Inferior parietal cortex (tissue), 1 donor: ENCODE measurements around the gene UTS2B.
"Not testable (repeated sequence)": the region's sequence is repeated elsewhere in the genome, so short reads cannot be mapped to it uniquely, and the experiment has no call there.

Experiments used
- DNase-seq: peaks from one replicate; pipeline ENCODE4 v3.0.0-alpha.2; 2016; ENCODE audit errors: extremely low spot score

The UTS2B gene

GRCh38 chr3:191280111-191280510 lies 50.2 kb downstream of the UTS2B start:
- no peak for DNase-seq

- no peak for DNase-seq
Observed at GRCh38 chr3:191275751-191276150, 54.6 kb downstream of the UTS2B start.

DNA sequence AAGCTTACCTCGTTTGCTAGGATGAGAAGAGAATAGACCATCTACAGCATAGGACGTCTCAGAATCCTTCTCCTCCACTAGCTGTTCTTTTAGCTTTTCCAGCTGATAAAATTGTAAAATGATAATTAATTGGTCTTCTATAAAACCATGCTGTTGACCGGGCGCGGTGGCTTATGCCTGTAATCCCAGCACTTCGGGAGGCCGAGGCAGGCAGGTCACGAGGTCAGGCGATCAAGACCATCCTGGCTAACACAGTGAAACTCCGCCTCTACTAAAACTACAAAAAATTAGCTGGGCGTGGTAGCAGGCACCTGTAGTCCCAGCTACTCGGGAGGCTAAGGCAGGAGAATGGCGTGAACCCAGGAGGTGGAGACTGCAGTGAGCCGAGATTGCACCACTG lies 55.1 kb downstream of the UTS2B start:
- not testable (repeated sequence) for DNase-seq

GRCh38 chr3:191269289-191270085 lies 60.8 kb downstream of the UTS2B start:
- DNase-seq = no peak

DNA sequence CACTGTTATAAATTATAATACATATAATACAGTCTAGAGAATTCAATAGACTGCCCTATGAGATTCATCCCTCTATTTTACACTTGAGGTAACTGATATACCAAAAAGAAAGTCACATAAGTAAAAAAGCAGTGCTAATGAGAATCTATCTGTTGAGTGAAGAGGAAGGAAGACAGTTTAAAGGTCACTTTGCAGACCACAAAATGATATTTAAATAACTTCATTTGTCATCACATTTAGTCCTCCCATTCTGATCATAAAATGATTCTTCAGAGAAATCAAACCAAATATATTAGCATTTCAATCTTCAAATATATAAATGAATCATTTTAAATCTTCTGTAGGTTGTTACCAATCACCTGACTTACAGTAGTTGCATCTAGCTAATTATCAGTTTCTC lies 61.6 kb downstream of the UTS2B start:
- no peak for DNase-seq

DNA sequence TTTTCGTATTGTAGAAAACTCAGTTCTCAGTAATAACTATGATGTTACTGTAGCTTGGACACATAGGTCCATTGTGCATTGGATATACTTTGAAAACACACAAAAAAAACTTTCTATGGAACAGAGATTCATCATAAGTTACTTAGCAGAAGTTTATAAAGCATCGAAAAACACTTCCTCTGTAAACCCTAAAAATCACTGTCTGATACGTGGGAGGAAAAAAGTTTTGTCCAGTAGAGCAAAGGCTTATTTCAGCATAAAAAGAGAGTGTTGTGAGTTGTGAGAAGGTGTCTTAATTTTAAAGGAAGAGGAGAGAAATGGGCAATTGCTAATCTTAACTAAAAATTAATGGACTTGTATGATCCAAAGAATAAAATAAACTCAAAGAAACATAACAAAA lies 66.5 kb downstream of the UTS2B start:
- DNase-seq = no peak

DNA sequence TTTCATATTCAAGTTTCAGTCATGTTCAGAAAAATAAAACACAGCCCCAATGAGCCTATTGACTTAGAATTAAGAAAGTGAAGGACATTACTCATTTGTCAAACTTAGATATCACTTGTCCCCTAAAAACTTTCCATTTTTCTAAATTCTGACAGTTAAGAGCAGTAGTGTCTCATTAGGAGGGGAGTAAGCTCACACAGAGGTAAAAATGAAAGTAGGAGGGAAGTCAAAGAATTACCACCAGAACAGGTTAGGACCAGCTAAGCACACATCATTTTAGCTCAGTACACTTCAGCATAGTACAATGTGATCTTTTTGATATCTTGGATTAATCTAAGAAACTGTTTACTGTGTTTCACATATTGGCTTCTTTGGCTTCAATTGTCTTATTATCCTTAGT lies 67.0 kb downstream of the UTS2B start:
- DNase-seq = no peak

DNA sequence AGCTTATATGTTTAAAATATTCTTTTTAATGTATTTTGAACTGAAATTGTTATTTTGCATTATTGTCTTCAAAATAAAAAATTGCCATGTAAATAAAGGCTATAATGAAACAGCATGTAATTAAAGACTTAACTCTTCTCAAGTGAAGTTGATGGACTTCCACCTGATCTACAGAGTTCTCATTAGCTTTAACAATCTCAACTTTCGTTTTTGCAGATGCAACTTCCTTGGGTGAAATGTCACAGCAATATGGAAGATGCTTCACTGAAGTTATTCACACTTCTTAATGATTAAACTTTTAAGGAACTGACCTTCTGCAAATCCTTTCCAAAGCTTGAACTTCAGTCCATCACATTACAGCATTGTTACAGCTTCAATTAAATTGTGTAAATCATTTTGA lies 67.7 kb downstream of the UTS2B start:
- DNase-seq = no peak

DNA sequence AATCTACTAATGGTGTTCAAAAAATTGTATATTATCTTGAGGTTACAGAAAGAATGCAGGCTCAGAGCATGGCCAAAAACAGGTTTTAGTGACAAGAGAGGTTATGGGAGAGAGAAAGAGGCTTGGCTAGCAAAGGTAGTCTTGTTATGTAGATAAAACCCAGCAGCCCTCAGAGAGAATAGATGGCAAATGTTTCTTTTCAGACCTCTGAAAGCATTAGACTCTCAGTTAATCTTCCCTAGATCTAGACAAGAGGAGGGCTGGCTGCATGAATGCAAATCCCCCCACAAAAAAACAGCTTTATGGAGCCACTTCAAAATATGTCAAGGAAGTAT lies 69.1 kb downstream of the UTS2B start:
- no peak for DNase-seq

DNA sequence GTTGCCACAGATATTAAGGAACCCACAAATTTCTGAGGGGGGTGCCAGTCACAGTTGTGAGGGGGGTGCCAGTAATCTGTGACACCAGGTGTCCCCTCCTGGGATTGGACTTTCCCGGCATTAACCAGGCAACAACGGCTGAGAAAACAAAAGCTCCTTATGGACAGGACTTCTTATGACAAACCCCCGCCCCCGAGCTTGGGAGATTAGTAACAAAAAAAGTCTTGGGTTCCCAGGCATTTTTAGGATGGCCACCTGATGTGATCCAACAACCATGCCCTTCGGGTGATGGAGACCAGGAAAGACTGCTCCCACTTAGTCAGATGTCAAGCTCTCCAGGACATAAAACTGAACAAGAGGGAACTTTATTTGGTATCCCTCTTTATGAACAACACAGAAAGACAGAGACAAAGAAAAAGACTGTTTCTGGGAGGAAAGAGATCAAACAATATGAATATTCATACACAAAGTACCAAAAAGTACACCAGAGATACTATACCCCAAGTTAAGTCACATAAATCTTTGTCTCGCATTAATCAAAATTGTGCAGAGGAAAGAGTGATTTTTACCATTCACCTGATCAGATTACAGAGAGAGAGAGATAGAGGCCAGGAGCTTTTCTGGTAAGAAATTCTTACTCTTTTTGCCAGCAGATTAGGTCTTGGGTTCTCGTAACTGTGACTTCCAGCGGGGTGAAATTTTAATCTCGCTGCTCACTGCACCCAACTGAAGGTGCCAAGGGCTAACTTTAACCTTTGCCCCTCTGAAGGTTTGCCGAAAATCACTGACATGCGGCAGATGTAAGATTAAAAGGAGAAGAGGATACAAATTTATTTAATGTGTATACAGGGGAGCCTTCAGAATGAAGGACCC lies 69.7 kb downstream of the UTS2B start:
- no peak for DNase-seq

GRCh38 chr3:191259486-191259885 lies 70.8 kb downstream of the UTS2B start:
- no peak for DNase-seq

GRCh38 chr3:191257286-191257685 lies 73.0 kb downstream of the UTS2B start:
- no peak for DNase-seq

GRCh38 chr3:191256405-191256804 lies 73.9 kb downstream of the UTS2B start:
- no peak for DNase-seq

- DNase-seq = no peak
Observed at GRCh38 chr3:191255156-191255555, 75.2 kb downstream of the UTS2B start.

DNA sequence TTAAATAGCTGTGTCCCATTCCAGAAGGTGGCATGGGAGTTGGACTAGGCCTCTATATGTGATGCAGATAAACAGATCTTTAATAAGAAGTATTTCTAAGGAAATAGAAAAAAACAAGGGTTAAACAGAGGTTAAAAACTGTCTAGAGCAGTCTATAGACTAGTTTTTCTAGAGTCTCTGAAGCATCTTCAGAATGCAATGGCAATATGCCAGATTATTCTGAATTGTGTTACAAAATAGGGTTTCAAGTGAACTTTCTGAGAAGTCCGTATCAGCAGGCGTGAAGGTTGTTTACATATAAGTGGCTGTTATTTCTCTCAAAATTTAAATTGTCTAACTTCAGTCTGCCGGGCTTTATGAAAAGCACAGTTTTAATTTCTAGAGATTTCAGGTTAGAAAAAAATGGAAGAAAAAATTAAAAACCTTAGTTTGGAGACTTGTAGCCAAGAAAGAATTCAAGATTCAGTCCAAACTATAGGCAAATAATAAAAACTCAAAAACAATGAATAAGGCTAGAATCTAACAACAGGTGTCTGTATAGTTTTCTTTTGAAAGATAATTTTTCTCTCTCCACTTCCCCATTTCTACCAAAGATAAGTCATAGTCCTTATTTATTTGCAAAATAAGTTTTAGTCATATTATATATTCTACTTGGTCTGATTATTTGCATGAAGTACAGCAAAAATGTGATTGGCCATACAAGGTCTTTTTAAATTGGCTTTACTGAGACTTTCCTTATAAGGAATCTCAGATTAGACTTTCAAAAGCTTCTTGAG lies 76.0 kb downstream of the UTS2B start:
- DNase-seq = no peak

GRCh38 chr3:191253089-191253799 lies 77.1 kb downstream of the UTS2B start:
- no peak for DNase-seq

GRCh38 chr3:191246630-191247029 lies 83.7 kb downstream of the UTS2B start:
- DNase-seq = no peak

DNA sequence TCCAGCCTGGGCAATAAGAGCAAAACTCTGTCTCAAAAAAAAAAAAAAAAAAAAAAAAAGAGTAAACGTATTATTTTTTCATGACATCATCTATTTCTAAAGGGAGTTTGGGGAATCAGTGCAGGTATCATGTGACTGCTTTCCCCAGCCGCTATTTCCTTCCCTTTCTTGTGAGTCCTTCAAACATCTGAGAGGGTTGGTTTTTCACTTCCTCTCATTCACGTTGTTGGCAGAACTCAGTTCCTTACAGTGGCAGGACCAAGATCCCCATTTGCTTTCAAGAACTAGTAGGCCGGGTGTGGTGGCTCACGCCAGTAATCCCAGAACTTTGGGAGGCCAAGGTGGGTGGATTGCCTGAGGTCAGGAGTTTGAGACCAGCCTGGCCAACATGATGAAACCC lies 84.3 kb downstream of the UTS2B start:
- not testable (repeated sequence) for DNase-seq

DNA sequence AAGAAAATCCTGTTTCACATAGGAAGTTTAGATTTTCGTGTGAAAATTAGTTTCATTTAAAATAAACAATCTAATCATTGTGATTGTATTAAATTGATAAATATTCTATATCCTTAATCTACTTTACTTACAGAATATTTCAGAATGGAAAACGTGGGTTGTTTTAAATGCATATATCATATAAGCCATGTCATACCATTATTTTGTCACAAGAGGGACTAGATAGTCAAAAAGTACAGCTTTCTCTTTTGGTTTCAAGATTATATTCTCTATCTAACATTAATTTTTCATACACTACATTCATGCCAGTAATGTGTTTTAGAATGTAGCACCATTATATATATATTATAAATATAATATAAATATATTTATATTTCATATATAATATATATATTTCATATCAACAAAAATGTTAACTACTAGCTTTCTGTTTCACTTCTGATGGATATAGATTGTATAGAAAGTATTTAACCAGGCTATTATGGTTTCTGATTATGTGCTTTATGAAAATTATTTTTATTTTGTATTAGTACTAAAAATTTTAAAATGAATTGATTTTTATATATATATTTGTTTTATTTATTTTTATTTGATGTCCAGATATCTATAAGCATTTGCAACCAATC lies 86.0 kb downstream of the UTS2B start:
- no peak for DNase-seq

GRCh38 chr3:191240486-191240885 lies 89.8 kb downstream of the UTS2B start:
- DNase-seq = no peak

- DNase-seq = no peak
Observed at GRCh38 chr3:191239407-191240031, 90.8 kb downstream of the UTS2B start.
